Measurements from ENCODE around the gene MOB1B.
"Not testable (repeated sequence)": the region's sequence is repeated elsewhere in the genome, so short reads cannot be mapped to it uniquely, and the experiment has no call there.

The MOB1B gene

GRCh38 chr4:70984106-70984505 is 81.9 kb downstream of the MOB1B start:
- no peaks in the 10 kb centered on the region for H3K36me3 ChIP-seq (ENCODE audit: control insufficient read depth, insufficient read depth, low read length)
- H3K4me1 ChIP-seq (ENCODE audit: control insufficient read depth, insufficient read depth, low read length), result no peaks in the 10 kb centered on the region
- no peak overlapping the region for H3K9ac ChIP-seq (ENCODE audit: low read length)
- H3K27me3 ChIP-seq (ENCODE audit: control insufficient read depth, insufficient read depth, low read length), result no peaks in the 10 kb centered on the region
- no peak overlapping the region for H3K4me3 ChIP-seq (ENCODE audit: low read length)
- H3K9me3 ChIP-seq (ENCODE audit: control insufficient read depth, low read length), result no peaks in the 10 kb centered on the region

- Histone ChIP-seq H3K9me3 (ENCODE audit: control insufficient read depth, low read length) (no peaks in the 10 kb centered on the region), H3K27me3 (ENCODE audit: control insufficient read depth, insufficient read depth, low read length) (no peaks in the 10 kb centered on the region), H3K9ac (ENCODE audit: low read length) (no peak overlapping the region), H3K4me3 (ENCODE audit: low read length) (no peak overlapping the region), H3K36me3 (ENCODE audit: control insufficient read depth, insufficient read depth, low read length) (no peaks in the 10 kb centered on the region), H3K4me1 (ENCODE audit: control insufficient read depth, insufficient read depth, low read length) (no peaks in the 10 kb centered on the region)
Observed at GRCh38 chr4:70984589-70984988, 82.4 kb downstream of the MOB1B start.

DNA sequence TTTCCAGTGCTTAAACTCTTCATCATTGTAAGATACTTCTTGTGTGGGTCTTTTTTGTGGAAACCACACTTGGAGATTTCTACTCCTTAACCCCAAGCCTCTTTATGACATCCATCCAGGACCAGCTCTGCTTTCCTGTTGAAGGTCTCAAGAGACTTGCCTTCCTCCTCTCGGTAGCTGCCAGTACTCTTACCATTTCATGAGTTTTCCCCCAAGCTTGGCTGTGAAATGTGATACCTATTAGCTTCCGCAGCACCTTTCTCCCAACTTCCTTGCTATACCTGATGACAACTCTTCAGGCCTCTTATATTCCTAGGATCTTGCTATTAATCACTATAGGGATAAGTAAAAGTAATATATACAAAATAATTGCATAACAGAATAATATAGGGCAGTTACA is 89.4 kb downstream of the MOB1B start:
- no peaks in the 10 kb centered on the region for H3K36me3 ChIP-seq (ENCODE audit: control insufficient read depth, insufficient read depth, low read length)
- H3K4me3 ChIP-seq (ENCODE audit: low read length), result no peak overlapping the region
- H3K9ac ChIP-seq (ENCODE audit: low read length), result no peak overlapping the region
- H3K4me1 ChIP-seq (ENCODE audit: control insufficient read depth, insufficient read depth, low read length), result peaks cover 11% of the 10 kb centered on the region
- H3K27me3 ChIP-seq (ENCODE audit: control insufficient read depth, insufficient read depth, low read length), result no peaks in the 10 kb centered on the region
- H3K9me3 ChIP-seq (ENCODE audit: control insufficient read depth, low read length), result no peaks in the 10 kb centered on the region

DNA sequence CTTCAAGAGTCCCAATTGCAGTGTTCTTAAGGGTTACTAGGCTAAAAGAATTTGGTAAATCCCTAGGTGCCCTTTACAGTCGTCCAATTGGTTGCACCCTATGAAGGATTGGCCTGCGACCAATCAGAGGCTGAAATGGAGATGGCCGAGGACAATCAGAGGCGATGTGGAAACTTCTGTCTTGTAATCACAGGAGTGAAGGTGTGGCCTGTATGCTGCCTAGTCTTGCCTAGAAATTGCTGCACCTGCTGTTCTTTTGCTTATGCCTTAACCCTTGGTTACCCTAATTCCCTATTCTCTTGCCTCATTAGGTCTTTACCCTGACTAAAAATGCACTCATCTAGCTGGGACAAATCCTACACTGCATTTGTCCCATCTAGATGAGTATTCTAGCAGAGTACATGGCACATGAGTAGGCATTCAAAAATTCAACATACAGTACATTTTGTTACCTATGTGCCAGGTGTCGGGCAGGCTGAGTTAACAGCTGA is 90.3 kb downstream of the MOB1B start:
- Histone ChIP-seq H3K4me1 (ENCODE audit: control insufficient read depth, insufficient read depth, low read length) (peaks cover 13% of the 10 kb centered on the region), H3K27me3 (ENCODE audit: control insufficient read depth, insufficient read depth, low read length) (no peaks in the 10 kb centered on the region), H3K9me3 (ENCODE audit: control insufficient read depth, low read length) (no peaks in the 10 kb centered on the region), H3K36me3 (ENCODE audit: control insufficient read depth, insufficient read depth, low read length) (no peaks in the 10 kb centered on the region), H3K9ac (ENCODE audit: low read length) (peak overlapping the region; percentile 89), H3K4me3 (ENCODE audit: low read length) (peak overlapping the region; percentile 53)

GRCh38 chr4:70993181-70994068 is 91.3 kb downstream of the MOB1B start, which contains the start of gene DCK:
Gene DCK, plus strand, starts transcription at chr4:70993649. Its CDS starts 187 bp downstream, at chr4:70993836.
- no peaks in the 10 kb centered on the region for H3K36me3 ChIP-seq (ENCODE audit: control insufficient read depth, insufficient read depth, low read length)
- H3K4me3 ChIP-seq (ENCODE audit: low read length), result peak within 1 kb of the TSS; percentile 53
- H3K27me3 ChIP-seq (ENCODE audit: control insufficient read depth, insufficient read depth, low read length), result no peaks in the 10 kb centered on the region
- peaks cover 15% of the 10 kb centered on the region for H3K4me1 ChIP-seq (ENCODE audit: control insufficient read depth, insufficient read depth, low read length)
- H3K9ac ChIP-seq (ENCODE audit: low read length), result peak within 1 kb of the TSS; percentile 89
- H3K9me3 ChIP-seq (ENCODE audit: control insufficient read depth, low read length), result no peaks in the 10 kb centered on the region

DNA sequence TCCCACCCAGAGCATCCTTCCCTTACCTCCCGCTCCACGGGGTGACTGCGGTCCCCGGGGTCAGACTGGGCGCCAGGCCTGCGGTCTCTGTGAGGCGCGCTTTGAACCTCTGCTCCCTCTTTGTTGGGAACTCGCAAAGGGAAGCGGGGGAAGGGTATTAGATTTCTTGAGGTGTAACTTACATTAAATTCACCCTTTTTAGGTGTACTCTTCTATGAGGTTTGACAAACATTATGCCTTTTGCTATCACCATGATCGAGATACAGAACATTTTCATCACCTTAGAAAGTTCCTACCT is 91.8 kb downstream of the MOB1B start:
- H3K9me3 ChIP-seq (ENCODE audit: control insufficient read depth, low read length), result no peaks in the 10 kb centered on the region
- no peaks in the 10 kb centered on the region for H3K27me3 ChIP-seq (ENCODE audit: control insufficient read depth, insufficient read depth, low read length)
- H3K4me3 ChIP-seq (ENCODE audit: low read length), result peak overlapping the region; percentile 53
- peak overlapping the region; percentile 89 for H3K9ac ChIP-seq (ENCODE audit: low read length)
- peaks cover 15% of the 10 kb centered on the region for H3K4me1 ChIP-seq (ENCODE audit: control insufficient read depth, insufficient read depth, low read length)
- no peaks in the 10 kb centered on the region for H3K36me3 ChIP-seq (ENCODE audit: control insufficient read depth, insufficient read depth, low read length)

- peak overlapping the region; percentile 89 for H3K9ac ChIP-seq (ENCODE audit: low read length)
- peaks cover 15% of the 10 kb centered on the region for H3K4me1 ChIP-seq (ENCODE audit: control insufficient read depth, insufficient read depth, low read length)
- no peaks in the 10 kb centered on the region for H3K9me3 ChIP-seq (ENCODE audit: control insufficient read depth, low read length)
- H3K36me3 ChIP-seq (ENCODE audit: control insufficient read depth, insufficient read depth, low read length), result no peaks in the 10 kb centered on the region
- peak overlapping the region; percentile 53 for H3K4me3 ChIP-seq (ENCODE audit: low read length)
- H3K27me3 ChIP-seq (ENCODE audit: control insufficient read depth, insufficient read depth, low read length), result no peaks in the 10 kb centered on the region
Observed at GRCh38 chr4:70994387-70995099, 92.4 kb downstream of the MOB1B start.

GRCh38 chr4:70996018-70996360 is 93.8 kb downstream of the MOB1B start:
- Histone ChIP-seq H3K9ac (ENCODE audit: low read length) (no peak overlapping the region), H3K4me3 (ENCODE audit: low read length) (no peak overlapping the region), H3K4me1 (ENCODE audit: control insufficient read depth, insufficient read depth, low read length) (peaks cover 15% of the 10 kb centered on the region)

DNA sequence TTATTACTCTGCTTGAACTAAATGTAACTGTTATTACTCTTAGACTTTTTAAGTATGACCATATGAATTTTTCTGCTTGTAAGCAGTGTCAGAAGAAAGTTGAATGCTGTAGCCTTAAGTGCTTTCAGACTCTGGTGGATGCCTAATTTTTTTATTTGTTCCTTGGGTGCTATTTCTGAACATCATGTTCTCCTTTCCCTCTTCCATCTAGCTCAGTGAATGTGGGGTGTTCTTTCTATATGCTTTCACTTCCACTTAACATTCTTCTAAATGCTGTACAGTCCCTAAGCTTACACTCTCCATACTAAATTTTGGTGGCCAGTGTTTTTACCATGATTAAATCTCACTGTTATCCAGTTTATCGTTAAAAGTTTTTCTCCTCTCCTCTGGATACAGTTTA is 94.9 kb downstream of the MOB1B start:
- Histone ChIP-seq H3K4me3 (ENCODE audit: low read length) (no peak overlapping the region), H3K36me3 (ENCODE audit: control insufficient read depth, insufficient read depth, low read length) (no peaks in the 10 kb centered on the region), H3K9me3 (ENCODE audit: control insufficient read depth, low read length) (no peaks in the 10 kb centered on the region), H3K9ac (ENCODE audit: low read length) (no peak overlapping the region), H3K27me3 (ENCODE audit: control insufficient read depth, insufficient read depth, low read length) (no peaks in the 10 kb centered on the region), H3K4me1 (ENCODE audit: control insufficient read depth, insufficient read depth, low read length) (peaks cover 15% of the 10 kb centered on the region)

More at GRCh38 chr4:70996018-70996360, 93.8 kb downstream of the MOB1B start:
- H3K36me3 ChIP-seq (ENCODE audit: control insufficient read depth, insufficient read depth, low read length), result no peaks in the 10 kb centered on the region
- H3K27me3 ChIP-seq (ENCODE audit: control insufficient read depth, insufficient read depth, low read length), result no peaks in the 10 kb centered on the region
- H3K9me3 ChIP-seq (ENCODE audit: control insufficient read depth, low read length), result no peaks in the 10 kb centered on the region

GRCh38 chr4:70997546-70997945 is 95.4 kb downstream of the MOB1B start:
- H3K36me3 ChIP-seq (ENCODE audit: control insufficient read depth, insufficient read depth, low read length), result no peaks in the 10 kb centered on the region
- H3K27me3 ChIP-seq (ENCODE audit: control insufficient read depth, insufficient read depth, low read length), result no peaks in the 10 kb centered on the region
- H3K4me3 ChIP-seq (ENCODE audit: low read length), result no peak overlapping the region
- no peaks in the 10 kb centered on the region for H3K9me3 ChIP-seq (ENCODE audit: control insufficient read depth, low read length)
- H3K9ac ChIP-seq (ENCODE audit: low read length), result no peak overlapping the region
- peaks cover 11% of the 10 kb centered on the region for H3K4me1 ChIP-seq (ENCODE audit: control insufficient read depth, insufficient read depth, low read length)

- not testable (repeated sequence) for H3K4me3 ChIP-seq (ENCODE audit: low read length); H3K27me3 ChIP-seq (ENCODE audit: control insufficient read depth, insufficient read depth, low read length); H3K4me1 ChIP-seq (ENCODE audit: control insufficient read depth, insufficient read depth, low read length); H3K36me3 ChIP-seq (ENCODE audit: control insufficient read depth, insufficient read depth, low read length); H3K9ac ChIP-seq (ENCODE audit: low read length); H3K9me3 ChIP-seq (ENCODE audit: control insufficient read depth, low read length)
Observed at GRCh38 chr4:70999639-71000038, 97.5 kb downstream of the MOB1B start.

DNA sequence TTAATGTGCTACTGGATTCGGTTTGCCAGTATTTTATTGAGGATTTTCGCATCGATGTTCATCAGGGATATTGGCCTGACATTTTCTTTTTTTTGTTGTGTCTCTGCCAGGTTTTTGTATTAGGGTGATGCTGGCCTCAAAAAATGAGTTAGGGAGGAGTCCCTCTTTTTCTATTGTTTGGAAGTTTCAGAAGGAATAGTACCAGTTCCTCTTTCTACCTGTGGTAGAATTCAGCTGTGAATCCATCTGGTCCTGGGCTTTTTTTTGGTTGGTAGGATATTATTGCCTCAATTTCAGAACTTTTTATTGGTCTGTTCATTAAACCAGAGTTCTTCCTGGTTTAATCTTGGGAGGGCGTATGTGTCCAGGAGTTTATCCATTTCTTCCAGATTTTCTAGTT is 99.2 kb downstream of the MOB1B start:
- H3K9me3 ChIP-seq (ENCODE audit: control insufficient read depth, low read length); H3K27me3 ChIP-seq (ENCODE audit: control insufficient read depth, insufficient read depth, low read length); H3K4me3 ChIP-seq (ENCODE audit: low read length); H3K4me1 ChIP-seq (ENCODE audit: control insufficient read depth, insufficient read depth, low read length); H3K9ac ChIP-seq (ENCODE audit: low read length); H3K36me3 ChIP-seq (ENCODE audit: control insufficient read depth, insufficient read depth, low read length): not testable (repeated sequence)

All from mucosa of stomach (tissue), 1 donor.